Adrenal gland (tissue), 5 donors: ENCODE results near the gene ZCCHC8.
"Not testable (repeated sequence)": the region's sequence is repeated elsewhere in the genome, so short reads cannot be mapped to it uniquely, and the experiment has no call there.

Experiments used
- POLR2A ChIP-seq, 2 donors: fragments of 450-650 bp; IDR thresholded peaks; one replicate each; pipeline ENCODE4 v1.6.1; 2017; ENCODE audit warnings: antibody characterized with exemption in 2 of 2, mild to moderate bottlenecking in 2 of 2, moderate library complexity in 1 of 2
- TF ChIP-seq, protein P1 (sequence below), 6 experiments: fragments of 450-650 bp in 4 of 6; fragments of 200-600 bp in 2 of 6; sonication (generic) in 1 of 6; IDR thresholded peaks; 1 replicate in 5 of 6; 2 replicates in 1 of 6; pipeline versions ENCODE4 v1.5.1 to v1.8.0; 2016 to 2021; ENCODE audit warnings: antibody characterized with exemption in 6 of 6, mild to moderate bottlenecking in 2 of 6, moderate library complexity in 1 of 6
- donor health status: DM: no; HTN: no; CAD: no.

GRCh38 chr12:122447825-122448224 is 52.9 kb downstream of the ZCCHC8 start:
- not testable (repeated sequence) for TF ChIP-seq POLR2A (IDR thresholded peaks at IDR 0.05)
- TF ChIP-seq, protein P1, sequence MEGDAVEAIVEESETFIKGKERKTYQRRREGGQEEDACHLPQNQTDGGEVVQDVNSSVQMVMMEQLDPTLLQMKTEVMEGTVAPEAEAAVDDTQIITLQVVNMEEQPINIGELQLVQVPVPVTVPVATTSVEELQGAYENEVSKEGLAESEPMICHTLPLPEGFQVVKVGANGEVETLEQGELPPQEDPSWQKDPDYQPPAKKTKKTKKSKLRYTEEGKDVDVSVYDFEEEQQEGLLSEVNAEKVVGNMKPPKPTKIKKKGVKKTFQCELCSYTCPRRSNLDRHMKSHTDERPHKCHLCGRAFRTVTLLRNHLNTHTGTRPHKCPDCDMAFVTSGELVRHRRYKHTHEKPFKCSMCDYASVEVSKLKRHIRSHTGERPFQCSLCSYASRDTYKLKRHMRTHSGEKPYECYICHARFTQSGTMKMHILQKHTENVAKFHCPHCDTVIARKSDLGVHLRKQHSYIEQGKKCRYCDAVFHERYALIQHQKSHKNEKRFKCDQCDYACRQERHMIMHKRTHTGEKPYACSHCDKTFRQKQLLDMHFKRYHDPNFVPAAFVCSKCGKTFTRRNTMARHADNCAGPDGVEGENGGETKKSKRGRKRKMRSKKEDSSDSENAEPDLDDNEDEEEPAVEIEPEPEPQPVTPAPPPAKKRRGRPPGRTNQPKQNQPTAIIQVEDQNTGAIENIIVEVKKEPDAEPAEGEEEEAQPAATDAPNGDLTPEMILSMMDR (IDR thresholded peaks at IDR 0.05), result not testable (repeated sequence)
